Epithelial cell of proximal tubule (primary cell): Measurements from ENCODE around the gene MGAT3. TPM values are rescaled to one million over a fixed set of nuclear protein-coding genes. Genes with fewer than 3 reads are reported as not detected.

Source experiments
- DNase-seq: peaks from one replicate; pipeline ENCODE4 v3.0.0-alpha.2; 2011; ENCODE audit warnings: low read depth
- H3K4me3 ChIP-seq: 2 replicates; pipeline ENCODE4 v1.5.1; 2011; ENCODE audit warnings: low read depth, mild to moderate bottlenecking, low read length
- CTCF ChIP-seq: conservative IDR thresholded peaks from 2 replicates; pipeline ENCODE4 v1.5.1; 2012; ENCODE audit warnings: low read depth, mild to moderate bottlenecking, low read length
- total RNA-seq: library from RNA; depleted of rRNA; stranded (reverse); fragments of >200 nt; gene quantifications from 2 replicates; pipeline ENCODE4 v1.2.3, GENCODE V29; 2015

Gene MGAT3
- total RNA-seq, 1 donor from 2014 or later: 2.4 TPM

- DNase-seq: no peak
- TF ChIP-seq CTCF: no peak
- H3K4me3 ChIP-seq: no peak overlapping the region
These were observed 36.9 kb upstream of the MGAT3 start for GRCh38 chr22:39419911-39420310.

- DNase-seq: no peak
- no peak for TF ChIP-seq CTCF
- no peak overlapping the region for H3K4me3 ChIP-seq
These were observed 35.1 kb upstream of the MGAT3 start for GRCh38 chr22:39421691-39422090.

GRCh38 chr22:39422101-39422500, 34.7 kb upstream of the MGAT3 start:
- no peak for DNase-seq
- TF ChIP-seq CTCF: no peak
- no peak overlapping the region for H3K4me3 ChIP-seq

- DNase-seq: no peak
- no peak overlapping the region for H3K4me3 ChIP-seq
- no peak for TF ChIP-seq CTCF
These were observed 34.1 kb upstream of the MGAT3 start for GRCh38 chr22:39422721-39423120.

- TF ChIP-seq CTCF: no peak
- no peak for DNase-seq
- H3K4me3 ChIP-seq: no peak overlapping the region
These were observed 32.8 kb upstream of the MGAT3 start for GRCh38 chr22:39423976-39424375.

GRCh38 chr22:39426380-39427043, 30.3 kb upstream of the MGAT3 start:
- DNase-seq: no peak
- no peak overlapping the region for H3K4me3 ChIP-seq
- TF ChIP-seq CTCF: no peak
